NB4 (cell line): ENCODE results near the gene SEMA3C.

Source experiments
- DNase-seq: peaks from one replicate; pipeline ENCODE4 v3.0.0; 2010; ENCODE audit warnings: low read depth
- H3K4me3 ChIP-seq: one replicate; pipeline ENCODE4 v1.5.1; 2011; ENCODE audit warnings: mild to moderate bottlenecking, low read depth, low read length, moderate library complexity
- MYC ChIP-seq: IDR thresholded peaks from 2 replicates; pipeline ENCODE4 v1.6.1; 2011; ENCODE audit warnings: low read depth, low read length
- POLR2A ChIP-seq: IDR thresholded peaks from 2 replicates; pipeline ENCODE4 v1.6.1; 2011; ENCODE audit warnings: mild to moderate bottlenecking; ENCODE audit not compliant: insufficient read length; ENCODE audit errors: extremely low read depth
- TF ChIP-seq, protein P1 (sequence below): IDR thresholded peaks from one replicate; pipeline ENCODE4 v1.5.1; 2012; ENCODE audit warnings: low read depth, low read length
- TF ChIP-seq, protein P2 (sequence below): IDR thresholded peaks from 2 replicates; pipeline ENCODE4 v1.6.1; 2011; ENCODE audit warnings: low read depth, low read length

The SEMA3C gene

DNA sequence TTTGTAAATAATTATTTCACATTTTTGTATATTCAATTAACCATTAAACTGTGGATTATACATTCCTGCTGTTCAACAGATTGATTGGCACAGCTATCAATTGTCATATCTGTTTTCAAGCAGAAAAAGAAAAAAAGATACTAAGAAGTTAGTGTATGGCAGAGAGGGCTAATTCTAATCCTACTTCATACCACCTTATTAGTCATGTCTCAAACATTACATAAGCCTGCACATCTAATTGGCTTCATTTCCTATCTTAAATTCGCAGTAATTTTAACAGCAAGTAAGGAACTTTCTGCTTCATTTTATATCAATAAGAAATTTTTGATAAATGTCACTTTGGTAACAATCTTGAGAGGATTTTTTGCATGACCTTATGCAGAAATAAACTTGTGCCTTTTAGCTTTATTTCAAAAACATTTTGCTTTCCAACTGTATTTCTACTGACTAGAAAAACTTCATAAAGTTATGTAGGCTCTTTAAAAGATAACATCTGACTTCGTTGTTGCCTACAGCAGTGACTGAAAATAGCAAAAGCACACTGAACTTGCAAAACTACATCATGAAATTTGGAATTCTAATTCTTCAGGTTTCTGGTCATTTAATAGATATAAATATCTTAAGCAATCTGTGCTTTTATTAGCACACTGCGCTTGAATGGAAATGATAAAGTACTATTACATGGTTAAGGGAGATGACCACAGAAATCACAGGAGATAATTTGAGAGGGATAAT, 111.5 kb downstream of the SEMA3C start:
- no peak overlapping the region for H3K4me3 ChIP-seq
- TF ChIP-seq MYC = no peak
- TF ChIP-seq, protein P1, sequence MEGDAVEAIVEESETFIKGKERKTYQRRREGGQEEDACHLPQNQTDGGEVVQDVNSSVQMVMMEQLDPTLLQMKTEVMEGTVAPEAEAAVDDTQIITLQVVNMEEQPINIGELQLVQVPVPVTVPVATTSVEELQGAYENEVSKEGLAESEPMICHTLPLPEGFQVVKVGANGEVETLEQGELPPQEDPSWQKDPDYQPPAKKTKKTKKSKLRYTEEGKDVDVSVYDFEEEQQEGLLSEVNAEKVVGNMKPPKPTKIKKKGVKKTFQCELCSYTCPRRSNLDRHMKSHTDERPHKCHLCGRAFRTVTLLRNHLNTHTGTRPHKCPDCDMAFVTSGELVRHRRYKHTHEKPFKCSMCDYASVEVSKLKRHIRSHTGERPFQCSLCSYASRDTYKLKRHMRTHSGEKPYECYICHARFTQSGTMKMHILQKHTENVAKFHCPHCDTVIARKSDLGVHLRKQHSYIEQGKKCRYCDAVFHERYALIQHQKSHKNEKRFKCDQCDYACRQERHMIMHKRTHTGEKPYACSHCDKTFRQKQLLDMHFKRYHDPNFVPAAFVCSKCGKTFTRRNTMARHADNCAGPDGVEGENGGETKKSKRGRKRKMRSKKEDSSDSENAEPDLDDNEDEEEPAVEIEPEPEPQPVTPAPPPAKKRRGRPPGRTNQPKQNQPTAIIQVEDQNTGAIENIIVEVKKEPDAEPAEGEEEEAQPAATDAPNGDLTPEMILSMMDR = no peak
- TF ChIP-seq, protein P2, sequence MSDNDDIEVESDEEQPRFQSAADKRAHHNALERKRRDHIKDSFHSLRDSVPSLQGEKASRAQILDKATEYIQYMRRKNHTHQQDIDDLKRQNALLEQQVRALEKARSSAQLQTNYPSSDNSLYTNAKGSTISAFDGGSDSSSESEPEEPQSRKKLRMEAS = no peak
- no peak for TF ChIP-seq POLR2A
- DNase-seq = no peak

DNA sequence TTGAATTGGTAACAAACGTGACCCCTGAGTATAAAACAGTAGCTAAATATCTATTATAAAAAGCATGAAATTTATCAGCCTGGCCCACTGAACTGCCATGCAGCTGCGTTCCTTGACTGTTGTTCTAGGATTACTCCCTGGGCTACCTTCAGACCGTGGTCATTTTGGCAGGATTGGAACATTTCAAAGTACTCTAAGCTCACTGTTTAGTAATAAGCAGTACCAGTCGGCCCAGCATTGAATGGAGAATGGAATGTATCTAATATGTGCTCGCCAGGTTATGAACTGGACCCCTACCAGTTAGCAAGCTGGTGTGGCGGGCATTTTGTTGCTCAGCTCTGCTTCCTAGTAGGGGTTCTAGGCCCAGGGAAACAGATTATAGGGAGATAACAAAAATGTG, 112.2 kb downstream of the SEMA3C start:
- DNase-seq = no peak
- no peak for TF ChIP-seq MYC
- TF ChIP-seq, protein P2 = no peak
- TF ChIP-seq POLR2A = no peak
- TF ChIP-seq, protein P1 = no peak
- no peak overlapping the region for H3K4me3 ChIP-seq

DNA sequence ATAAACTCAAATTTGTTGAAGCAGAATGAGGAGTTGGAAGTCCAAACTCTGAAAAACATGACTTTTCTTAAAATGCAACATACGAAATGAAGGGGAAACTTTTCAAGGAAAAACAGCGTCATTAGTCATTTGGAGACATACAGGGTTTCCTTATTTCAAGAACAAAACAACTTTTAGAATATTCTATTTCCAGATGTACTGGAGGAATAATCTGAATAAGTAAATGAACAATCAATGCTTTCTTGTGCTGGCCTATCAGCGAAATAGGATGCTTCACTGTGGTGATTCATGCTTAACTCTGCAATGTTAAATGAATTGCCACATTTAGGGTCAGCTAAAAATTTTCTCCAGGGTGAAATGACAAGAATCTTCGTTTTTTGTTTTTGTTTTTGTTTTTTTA, 114.3 kb downstream of the SEMA3C start:
- H3K4me3 ChIP-seq = no peak overlapping the region
- TF ChIP-seq POLR2A = no peak
- TF ChIP-seq, protein P1 = no peak
- TF ChIP-seq, protein P2 = no peak
- TF ChIP-seq MYC = no peak
- no peak for DNase-seq

DNA sequence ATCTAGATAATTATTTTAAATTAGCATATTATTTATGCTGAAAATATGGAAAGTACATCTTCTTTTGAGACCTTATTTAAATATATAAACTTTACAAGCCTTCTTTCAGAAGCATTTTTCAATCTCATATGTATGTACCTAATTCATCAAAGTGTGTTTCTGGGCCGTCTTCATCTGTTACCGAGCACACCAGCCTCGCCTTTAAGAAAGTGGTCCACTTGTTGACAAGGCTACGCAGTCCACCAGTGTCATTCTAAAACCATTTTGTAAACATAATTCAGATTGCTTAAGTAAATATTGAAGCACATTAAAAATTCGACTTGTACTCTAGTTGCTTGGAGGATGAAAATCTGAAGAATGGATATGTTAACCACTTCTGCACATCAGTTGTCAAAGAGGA, 116.3 kb downstream of the SEMA3C start:
- TF ChIP-seq, protein P2 = no peak
- TF ChIP-seq MYC = no peak
- TF ChIP-seq, protein P1 = no peak
- DNase-seq = no peak
- H3K4me3 ChIP-seq = no peak overlapping the region

DNA sequence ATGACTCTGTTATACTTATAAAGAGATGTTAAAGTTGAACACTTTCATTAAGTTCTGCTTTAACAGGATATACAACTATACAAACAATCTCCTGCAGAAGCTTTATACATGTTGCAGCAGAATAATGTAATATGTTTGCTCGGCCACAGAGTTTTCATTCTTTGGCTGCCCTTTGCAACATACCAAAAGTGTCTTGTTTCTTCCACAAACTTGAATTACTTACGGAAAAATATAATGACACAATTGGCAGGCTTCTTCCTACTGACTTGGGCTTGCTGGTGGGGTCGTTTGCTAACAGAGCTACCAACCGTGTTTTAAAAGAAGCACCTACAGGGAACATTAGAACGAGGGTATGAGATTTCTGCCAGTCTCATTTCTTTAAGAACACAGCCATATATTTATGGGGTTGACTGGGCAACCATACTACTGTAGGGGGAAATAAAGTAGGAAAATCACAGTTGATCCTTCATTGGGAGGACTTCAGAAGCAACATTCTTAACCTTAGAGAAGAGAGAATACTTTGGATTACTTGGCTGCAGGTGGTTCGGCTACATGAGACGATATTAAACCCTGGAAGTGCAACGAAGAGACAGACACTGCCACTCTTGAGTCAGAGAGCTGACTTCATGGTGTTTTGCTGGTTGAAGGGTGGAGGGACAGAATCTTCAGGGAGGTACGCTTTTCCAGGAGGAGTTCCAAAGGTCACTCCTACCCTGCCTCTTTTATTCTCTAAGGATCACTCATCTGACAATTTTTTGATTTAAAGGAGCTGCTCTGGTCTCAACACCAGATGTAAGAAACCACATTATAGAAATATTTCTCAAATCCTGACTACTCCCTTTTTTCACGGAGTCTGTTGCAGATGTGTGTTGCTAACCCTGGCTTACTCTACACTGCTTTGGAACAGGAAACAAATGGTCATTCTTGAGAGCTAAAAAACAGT, 123.9 kb downstream of the SEMA3C start:
- H3K4me3 ChIP-seq = no peak overlapping the region
- no peak for DNase-seq
- TF ChIP-seq, protein P2 = no peak
- TF ChIP-seq POLR2A = no peak
- TF ChIP-seq MYC = no peak
- TF ChIP-seq, protein P1 = no peak
